ENCODE data around the gene OR10A7. TPM values are rescaled to one million over a fixed set of nuclear protein-coding genes. Genes with fewer than 3 reads are reported as not detected.

OR10A7 gene
- total and polyA plus RNA-seq, 2 donors (not counting 1 experiment from before 2014, with no cell fraction given) = not detected

GRCh38 chr12:55253281-55253680, 32.5 kb downstream of the OR10A7 start:
- ChIA-PET POLR2A (no interaction called here), CTCF (no interaction called here)
- DNase-seq (no peak), ATAC-seq (ENCODE audit: low read depth) (no peak)
- no peak overlapping the region for H3K4me3 Mint-ChIP-seq
- no peak overlapping the region for H2AFZ ChIP-seq (ENCODE audit: insufficient read depth, low read depth, low read length, poor library complexity, severe bottlenecking)
- H3K27me3 Mint-ChIP-seq = peaks cover 7% of the 10 kb centered on the region
- TF ChIP-seq EZH2 (IDR thresholded peaks at IDR 0.05; ENCODE audit: borderline replicate concordance, insufficient read depth, low read depth, low read length, poor library complexity, severe bottlenecking) = no peak
- TF ChIP-seq, protein P1, sequence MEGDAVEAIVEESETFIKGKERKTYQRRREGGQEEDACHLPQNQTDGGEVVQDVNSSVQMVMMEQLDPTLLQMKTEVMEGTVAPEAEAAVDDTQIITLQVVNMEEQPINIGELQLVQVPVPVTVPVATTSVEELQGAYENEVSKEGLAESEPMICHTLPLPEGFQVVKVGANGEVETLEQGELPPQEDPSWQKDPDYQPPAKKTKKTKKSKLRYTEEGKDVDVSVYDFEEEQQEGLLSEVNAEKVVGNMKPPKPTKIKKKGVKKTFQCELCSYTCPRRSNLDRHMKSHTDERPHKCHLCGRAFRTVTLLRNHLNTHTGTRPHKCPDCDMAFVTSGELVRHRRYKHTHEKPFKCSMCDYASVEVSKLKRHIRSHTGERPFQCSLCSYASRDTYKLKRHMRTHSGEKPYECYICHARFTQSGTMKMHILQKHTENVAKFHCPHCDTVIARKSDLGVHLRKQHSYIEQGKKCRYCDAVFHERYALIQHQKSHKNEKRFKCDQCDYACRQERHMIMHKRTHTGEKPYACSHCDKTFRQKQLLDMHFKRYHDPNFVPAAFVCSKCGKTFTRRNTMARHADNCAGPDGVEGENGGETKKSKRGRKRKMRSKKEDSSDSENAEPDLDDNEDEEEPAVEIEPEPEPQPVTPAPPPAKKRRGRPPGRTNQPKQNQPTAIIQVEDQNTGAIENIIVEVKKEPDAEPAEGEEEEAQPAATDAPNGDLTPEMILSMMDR (IDR thresholded peaks at IDR 0.05) = no peak
- no peak overlapping the region for H3K27ac Mint-ChIP-seq
- no peaks in the 10 kb centered on the region for H3K27me3 ChIP-seq (replicated peaks in 1 of 4; ENCODE audit: control extremely low read depth in 1 of 4, control insufficient read depth in 3 of 4, insufficient read depth in 4 of 4, low read length in 3 of 4)
- no peaks in the 10 kb centered on the region for H3K9me3 ChIP-seq (ENCODE audit: control extremely low read depth in 1 of 3, control insufficient read depth in 2 of 3, insufficient read depth in 1 of 3, low read length in 2 of 3)
- no peak overlapping the region for H3K4me2 ChIP-seq (replicated peaks; ENCODE audit: low read depth, low read length, poor library complexity, severe bottlenecking)
- H3K79me2 ChIP-seq (ENCODE audit: control insufficient read depth, insufficient read depth, low read length) = no peaks in the 10 kb centered on the region
- no peaks in the 10 kb centered on the region for H3K9me3 Mint-ChIP-seq (ENCODE audit: insufficient read depth)
- H3K4me1 ChIP-seq (ENCODE audit: control insufficient read depth in 2 of 2, insufficient read depth in 2 of 2, low read length in 2 of 2) = no peaks in the 10 kb centered on the region
- no peaks in the 10 kb centered on the region for H3K4me1 Mint-ChIP-seq
- H3K36me3 ChIP-seq (replicated peaks in 1 of 2; ENCODE audit: control extremely low read depth in 1 of 2, control insufficient read depth in 1 of 2, extremely low read depth in 1 of 2, insufficient read depth in 2 of 2, low read length in 1 of 2) = no peaks in the 10 kb centered on the region
- intact Hi-C loops (cut with micrococcal nuclease) = no loop called here
- no peak overlapping the region for H3K9ac ChIP-seq (ENCODE audit: low read length)
- no peaks in the 10 kb centered on the region for H4K20me1 ChIP-seq (ENCODE audit: control insufficient read depth, insufficient read depth, low read length, poor library complexity, severe bottlenecking)
- no peak overlapping the region for H3K27ac ChIP-seq (ENCODE audit: low read length in 2 of 2)
- H3K4me3 ChIP-seq (ENCODE audit: control extremely low read depth in 1 of 5, extremely low read depth in 1 of 5, insufficient read depth in 1 of 5, low read depth in 2 of 5, low read length in 4 of 5) = no peak overlapping the region

GRCh38 chr12:55256831-55257230, 36.0 kb downstream of the OR10A7 start:
- no peaks in the 10 kb centered on the region for H3K9me3 ChIP-seq (ENCODE audit: control extremely low read depth in 1 of 3, control insufficient read depth in 2 of 3, insufficient read depth in 1 of 3, low read length in 2 of 3)
- CTCF ChIA-PET = no interaction called here
- intact Hi-C loops (cut with micrococcal nuclease) = no loop called here
- no peak overlapping the region for H3K27ac Mint-ChIP-seq
- no peak overlapping the region for H3K4me3 ChIP-seq (ENCODE audit: control extremely low read depth in 1 of 5, extremely low read depth in 1 of 5, insufficient read depth in 1 of 5, low read depth in 2 of 5, low read length in 4 of 5)
- H3K4me2 ChIP-seq (replicated peaks; ENCODE audit: low read depth, low read length, poor library complexity, severe bottlenecking) = no peak overlapping the region
- H3K27me3 Mint-ChIP-seq = peaks cover 3% of the 10 kb centered on the region
- ATAC-seq (ENCODE audit: low read depth) (no peak), DNase-seq (no peak)
- no peak overlapping the region for H3K4me3 Mint-ChIP-seq
- TF ChIP-seq, protein P1 (IDR thresholded peaks at IDR 0.05) = no peak
- no peak for TF ChIP-seq EZH2 (IDR thresholded peaks at IDR 0.05; ENCODE audit: borderline replicate concordance, insufficient read depth, low read depth, low read length, poor library complexity, severe bottlenecking)
- no peaks in the 10 kb centered on the region for H4K20me1 ChIP-seq (ENCODE audit: control insufficient read depth, insufficient read depth, low read length, poor library complexity, severe bottlenecking)
- H3K9ac ChIP-seq (ENCODE audit: low read length) = no peak overlapping the region
- POLR2A ChIA-PET = no interaction called here
- no peaks in the 10 kb centered on the region for H3K36me3 ChIP-seq (replicated peaks in 1 of 2; ENCODE audit: control extremely low read depth in 1 of 2, control insufficient read depth in 1 of 2, extremely low read depth in 1 of 2, insufficient read depth in 2 of 2, low read length in 1 of 2)
- H3K4me1 ChIP-seq (ENCODE audit: control insufficient read depth in 2 of 2, insufficient read depth in 2 of 2, low read length in 2 of 2) = no peaks in the 10 kb centered on the region
- no peak overlapping the region for H3K27ac ChIP-seq (ENCODE audit: low read length in 2 of 2)
- WGBS (ENCODE audit: insufficient coverage) = no CpG with 5 or more reads among the region's 4 CpGs
- no peaks in the 10 kb centered on the region for H3K4me1 Mint-ChIP-seq
- H3K79me2 ChIP-seq (ENCODE audit: control insufficient read depth, insufficient read depth, low read length) = no peaks in the 10 kb centered on the region
- H3K9me3 Mint-ChIP-seq (ENCODE audit: insufficient read depth) = no peaks in the 10 kb centered on the region
- H3K27me3 ChIP-seq (replicated peaks in 1 of 4; ENCODE audit: control extremely low read depth in 1 of 4, control insufficient read depth in 3 of 4, insufficient read depth in 4 of 4, low read length in 3 of 4) = no peaks in the 10 kb centered on the region
- no peak overlapping the region for H2AFZ ChIP-seq (ENCODE audit: insufficient read depth, low read depth, low read length, poor library complexity, severe bottlenecking)
